Neural cell (in vitro differentiated cells): ENCODE results near the gene IL2RG. TPM values are rescaled to one million over a fixed set of nuclear protein-coding genes. Genes with fewer than 3 reads are reported as not detected.

Source experiments
- H2AFZ ChIP-seq: fragments of 200-600, 300-800 bp; sonication (generic), shearing (Covaris generic); 2 replicates; pipeline ENCODE4 v1.6.0; 2014; ENCODE audit warnings: low read depth, mild to moderate bottlenecking, antibody characterized with exemption, low read length, moderate library complexity
- H3F3A ChIP-seq: fragments of 200-600 bp; shearing (Covaris generic); 2 replicates; pipeline ENCODE4 v1.6.1; 2016; ENCODE audit warnings: mild to moderate bottlenecking, moderate library complexity, mixed read lengths, antibody characterized with exemption, low read length; ENCODE audit not compliant: insufficient read depth, poor library complexity, severe bottlenecking
- H3K27ac ChIP-seq: fragments of 200-600, 300-800 bp; sonication (generic), shearing (Covaris generic); 2 replicates; pipeline ENCODE4 v1.5.1; 2014; ENCODE audit warnings: mild to moderate bottlenecking, low read length, moderate library complexity
- H3K27me3 ChIP-seq: fragments of 300-800, 200-600 bp; sonication (generic), shearing (Covaris generic); 2 replicates; pipeline ENCODE4 v1.6.0; 2014; ENCODE audit warnings: mild to moderate bottlenecking, low read depth, low read length, moderate library complexity; ENCODE audit not compliant: insufficient read depth
- H3K36me3 ChIP-seq: fragments of 300-800, 200-600 bp; sonication (generic), shearing (Covaris generic); 2 replicates; pipeline ENCODE4 v1.5.1; 2014; ENCODE audit warnings: mild to moderate bottlenecking, antibody characterized with exemption, low read length, moderate library complexity; ENCODE audit not compliant: insufficient read depth
- H3K4me2 ChIP-seq: fragments of 300-800, 200-600 bp; sonication (generic), shearing (Covaris generic); 2 replicates; pipeline ENCODE4 v1.6.0; 2014; ENCODE audit warnings: mild to moderate bottlenecking, low read length
- H3K4me3 ChIP-seq: fragments of 300-800, 200-600 bp; sonication (generic), shearing (Covaris generic); 2 replicates; pipeline ENCODE4 v1.5.1; 2014; ENCODE audit warnings: mild to moderate bottlenecking, low read length, moderate library complexity
- H3K79me2 ChIP-seq: fragments of 200-600 bp; shearing (Covaris generic); replicated peaks from 2 replicates; pipeline ENCODE4 v1.6.0; 2014; ENCODE audit warnings: mild to moderate bottlenecking, low read length, moderate library complexity; ENCODE audit not compliant: insufficient read depth
- H3K9ac ChIP-seq: fragments of 300-800, 200-600 bp; sonication (generic), shearing (Covaris generic); 2 replicates; pipeline ENCODE4 v1.6.1; 2016; ENCODE audit warnings: mild to moderate bottlenecking, low read length, mixed read lengths
- H3K9me2 ChIP-seq: fragments of 200-600 bp; shearing (Covaris generic); 2 replicates; pipeline ENCODE4 v1.6.1; 2016; ENCODE audit warnings: mild to moderate bottlenecking, low read length, mixed read lengths; ENCODE audit not compliant: insufficient read depth
- H3K9me3 ChIP-seq: fragments of 200-600, 300-800 bp; sonication (generic), shearing (Covaris generic); 2 replicates; pipeline ENCODE4 v1.6.1; 2016; ENCODE audit warnings: mild to moderate bottlenecking, mixed run types, low read length, moderate library complexity, mixed read lengths
- H4K20me1 ChIP-seq: fragments of 200-600 bp; shearing (Covaris generic); 2 replicates; pipeline ENCODE4 v1.6.1; 2016; ENCODE audit warnings: mild to moderate bottlenecking, mixed run types; ENCODE audit not compliant: insufficient read depth
- EP300 ChIP-seq: fragments of 450-650 bp; conservative IDR thresholded peaks from 2 replicates; pipeline ENCODE4 v1.6.1; 2014; ENCODE audit warnings: antibody characterized with exemption, mild to moderate bottlenecking, moderate library complexity; ENCODE audit not compliant: poor library complexity, severe bottlenecking
- EZH2 ChIP-seq: fragments of 200-600, 300-800 bp; shearing (Covaris generic), sonication (generic); IDR thresholded peaks from 2 replicates; pipeline ENCODE4 v1.6.1; 2014; ENCODE audit warnings: antibody characterized with exemption, low read length, borderline replicate concordance, mild to moderate bottlenecking; ENCODE audit not compliant: insufficient read depth, poor library complexity, severe bottlenecking
- MXI1 ChIP-seq: fragments of 450-650 bp; conservative IDR thresholded peaks from 2 replicates; pipeline ENCODE4 v1.6.1; 2014; ENCODE audit warnings: antibody characterized with exemption, mild to moderate bottlenecking; ENCODE audit not compliant: poor library complexity, severe bottlenecking
- POLR2AphosphoS5 ChIP-seq: IDR thresholded peaks from 2 replicates; pipeline ENCODE4 v1.6.1; 2012
- RAD21 ChIP-seq: fragments of 450-650 bp; conservative IDR thresholded peaks from 2 replicates; pipeline ENCODE4 v1.6.1; 2014; ENCODE audit warnings: antibody characterized with exemption, mild to moderate bottlenecking, moderate library complexity
- SMC3 ChIP-seq: fragments of 450-650 bp; conservative IDR thresholded peaks from 2 replicates; pipeline ENCODE4 v1.6.1; 2014; ENCODE audit warnings: antibody characterized with exemption, mild to moderate bottlenecking, moderate library complexity; ENCODE audit not compliant: poor library complexity
- TAF1 ChIP-seq: IDR thresholded peaks from 2 replicates; pipeline ENCODE4 v1.6.1; 2012; ENCODE audit warnings: low read depth
- polyA plus RNA-seq: library from polyadenylated mRNA; depleted of rRNA; stranded (reverse); fragments of >200 nt; gene quantifications from 2 replicates; pipeline ENCODE4 v1.2.3, GENCODE V29; 2014
- TF ChIP-seq, protein P1 (sequence below): fragments of 450-650 bp; IDR thresholded peaks from 2 replicates; pipeline ENCODE4 v1.5.1; 2014; ENCODE audit warnings: antibody characterized with exemption, mild to moderate bottlenecking, moderate library complexity; ENCODE audit not compliant: poor library complexity, severe bottlenecking
- TF ChIP-seq, protein P2 (sequence below): IDR thresholded peaks from 2 replicates; pipeline ENCODE4 v1.6.1; 2012; ENCODE audit warnings: borderline replicate concordance

IL2RG gene
- polyA plus RNA-seq, 1 donor from 2014 or later: not detected

DNA sequence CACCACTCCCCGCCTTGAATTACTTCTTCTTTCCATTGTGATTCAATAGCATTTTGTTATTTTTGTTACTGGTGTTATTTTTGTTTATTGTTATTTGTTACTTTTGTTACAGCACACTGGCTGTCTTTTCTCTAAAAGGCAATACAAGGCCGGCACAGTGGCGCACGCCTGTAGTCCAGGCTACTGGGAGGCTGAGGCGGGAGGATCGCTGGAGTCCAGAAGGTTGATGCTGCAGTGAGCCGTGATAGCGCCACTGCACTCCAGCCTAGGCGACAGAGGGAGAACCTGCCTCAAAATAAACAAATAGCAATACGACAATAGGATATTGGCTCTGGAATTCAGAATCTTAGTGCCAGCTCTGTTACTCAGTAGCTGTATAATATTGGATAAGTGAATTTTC lies 6.0 kb upstream of the IL2RG start:
- no peaks in the 10 kb centered on the region for H3K9me3 ChIP-seq
- no peaks in the 10 kb centered on the region for H3K36me3 ChIP-seq
- H4K20me1 ChIP-seq: no peaks in the 10 kb centered on the region
- no peaks in the 10 kb centered on the region for H3F3A ChIP-seq
- no peaks in the 10 kb centered on the region for H3K27me3 ChIP-seq
- TF ChIP-seq SMC3 (no peak), EP300 (no peak)
- TF ChIP-seq, protein P1, sequence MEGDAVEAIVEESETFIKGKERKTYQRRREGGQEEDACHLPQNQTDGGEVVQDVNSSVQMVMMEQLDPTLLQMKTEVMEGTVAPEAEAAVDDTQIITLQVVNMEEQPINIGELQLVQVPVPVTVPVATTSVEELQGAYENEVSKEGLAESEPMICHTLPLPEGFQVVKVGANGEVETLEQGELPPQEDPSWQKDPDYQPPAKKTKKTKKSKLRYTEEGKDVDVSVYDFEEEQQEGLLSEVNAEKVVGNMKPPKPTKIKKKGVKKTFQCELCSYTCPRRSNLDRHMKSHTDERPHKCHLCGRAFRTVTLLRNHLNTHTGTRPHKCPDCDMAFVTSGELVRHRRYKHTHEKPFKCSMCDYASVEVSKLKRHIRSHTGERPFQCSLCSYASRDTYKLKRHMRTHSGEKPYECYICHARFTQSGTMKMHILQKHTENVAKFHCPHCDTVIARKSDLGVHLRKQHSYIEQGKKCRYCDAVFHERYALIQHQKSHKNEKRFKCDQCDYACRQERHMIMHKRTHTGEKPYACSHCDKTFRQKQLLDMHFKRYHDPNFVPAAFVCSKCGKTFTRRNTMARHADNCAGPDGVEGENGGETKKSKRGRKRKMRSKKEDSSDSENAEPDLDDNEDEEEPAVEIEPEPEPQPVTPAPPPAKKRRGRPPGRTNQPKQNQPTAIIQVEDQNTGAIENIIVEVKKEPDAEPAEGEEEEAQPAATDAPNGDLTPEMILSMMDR: no peak
- no peak overlapping the region for H3K4me2 ChIP-seq
- no peak overlapping the region for H3K9ac ChIP-seq
- H3K9me2 ChIP-seq: no peaks in the 10 kb centered on the region
- no peaks in the 10 kb centered on the region for H3K79me2 ChIP-seq
- peak overlapping the region; percentile 72 for H3K4me3 ChIP-seq
- H3K27ac ChIP-seq: no peak overlapping the region
- no peak overlapping the region for H2AFZ ChIP-seq

DNA sequence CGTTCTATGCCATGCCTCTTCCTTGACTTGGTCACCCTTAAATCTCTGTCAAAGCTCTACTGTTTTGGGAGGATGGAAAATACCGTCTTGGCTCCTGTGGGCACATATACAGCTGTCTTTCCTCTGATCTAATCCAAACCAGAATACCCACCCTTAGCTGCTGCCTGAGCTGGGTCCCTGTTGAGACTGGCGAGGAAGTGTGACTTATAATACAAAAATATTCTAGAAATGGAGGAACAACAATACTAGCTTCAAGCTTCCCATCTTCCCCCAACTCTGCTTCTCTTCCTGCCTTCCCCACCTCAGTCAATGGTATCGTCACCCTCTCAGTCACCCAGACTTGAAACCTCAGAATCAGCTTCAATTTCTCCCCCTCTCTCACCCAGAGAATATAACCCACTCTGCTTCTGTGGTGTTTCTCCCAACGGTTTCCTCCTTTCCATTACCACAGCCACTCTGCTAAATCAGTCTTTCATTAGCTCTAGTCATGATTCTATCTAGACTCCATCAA lies 599 bp upstream of the IL2RG start:
- Histone ChIP-seq H3K9ac (no peak overlapping the region), H3K79me2 (no peaks in the 10 kb centered on the region), H3K4me2 (no peak overlapping the region), H3K9me2 (no peaks in the 10 kb centered on the region), H3K9me3 (no peaks in the 10 kb centered on the region), H3K4me3 (no peak overlapping the region), H2AFZ (no peak overlapping the region), H4K20me1 (no peaks in the 10 kb centered on the region), H3K27me3 (no peaks in the 10 kb centered on the region), H3F3A (no peaks in the 10 kb centered on the region), H3K36me3 (no peaks in the 10 kb centered on the region), H3K27ac (no peak overlapping the region)
- TF ChIP-seq, protein P2, sequence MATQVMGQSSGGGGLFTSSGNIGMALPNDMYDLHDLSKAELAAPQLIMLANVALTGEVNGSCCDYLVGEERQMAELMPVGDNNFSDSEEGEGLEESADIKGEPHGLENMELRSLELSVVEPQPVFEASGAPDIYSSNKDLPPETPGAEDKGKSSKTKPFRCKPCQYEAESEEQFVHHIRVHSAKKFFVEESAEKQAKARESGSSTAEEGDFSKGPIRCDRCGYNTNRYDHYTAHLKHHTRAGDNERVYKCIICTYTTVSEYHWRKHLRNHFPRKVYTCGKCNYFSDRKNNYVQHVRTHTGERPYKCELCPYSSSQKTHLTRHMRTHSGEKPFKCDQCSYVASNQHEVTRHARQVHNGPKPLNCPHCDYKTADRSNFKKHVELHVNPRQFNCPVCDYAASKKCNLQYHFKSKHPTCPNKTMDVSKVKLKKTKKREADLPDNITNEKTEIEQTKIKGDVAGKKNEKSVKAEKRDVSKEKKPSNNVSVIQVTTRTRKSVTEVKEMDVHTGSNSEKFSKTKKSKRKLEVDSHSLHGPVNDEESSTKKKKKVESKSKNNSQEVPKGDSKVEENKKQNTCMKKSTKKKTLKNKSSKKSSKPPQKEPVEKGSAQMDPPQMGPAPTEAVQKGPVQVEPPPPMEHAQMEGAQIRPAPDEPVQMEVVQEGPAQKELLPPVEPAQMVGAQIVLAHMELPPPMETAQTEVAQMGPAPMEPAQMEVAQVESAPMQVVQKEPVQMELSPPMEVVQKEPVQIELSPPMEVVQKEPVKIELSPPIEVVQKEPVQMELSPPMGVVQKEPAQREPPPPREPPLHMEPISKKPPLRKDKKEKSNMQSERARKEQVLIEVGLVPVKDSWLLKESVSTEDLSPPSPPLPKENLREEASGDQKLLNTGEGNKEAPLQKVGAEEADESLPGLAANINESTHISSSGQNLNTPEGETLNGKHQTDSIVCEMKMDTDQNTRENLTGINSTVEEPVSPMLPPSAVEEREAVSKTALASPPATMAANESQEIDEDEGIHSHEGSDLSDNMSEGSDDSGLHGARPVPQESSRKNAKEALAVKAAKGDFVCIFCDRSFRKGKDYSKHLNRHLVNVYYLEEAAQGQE: no peak
- TF ChIP-seq POLR2AphosphoS5: no peak
- TF ChIP-seq TAF1: no peak
- no peak for TF ChIP-seq MXI1
- TF ChIP-seq EP300: no peak
- no peak for TF ChIP-seq RAD21
- TF ChIP-seq SMC3: no peak
- TF ChIP-seq, protein P1: no peak
- TF ChIP-seq EZH2: no peak
